Stimulated activated CD4-positive, alpha-beta T cell treated with anti-CD3 and anti-CD28 coated beads, Interleukin-15, amount 100 ng/mL, for 1 hour (primary cell): ENCODE results near the gene EMC8.

Experiments
- DNase-seq, 2 donors: peaks; one replicate each; pipeline ENCODE4 v3.0.0-alpha.2; 2020; ENCODE audit warnings: low read depth in 1 of 2, low spot score in 1 of 2

Gene EMC8

DNA sequence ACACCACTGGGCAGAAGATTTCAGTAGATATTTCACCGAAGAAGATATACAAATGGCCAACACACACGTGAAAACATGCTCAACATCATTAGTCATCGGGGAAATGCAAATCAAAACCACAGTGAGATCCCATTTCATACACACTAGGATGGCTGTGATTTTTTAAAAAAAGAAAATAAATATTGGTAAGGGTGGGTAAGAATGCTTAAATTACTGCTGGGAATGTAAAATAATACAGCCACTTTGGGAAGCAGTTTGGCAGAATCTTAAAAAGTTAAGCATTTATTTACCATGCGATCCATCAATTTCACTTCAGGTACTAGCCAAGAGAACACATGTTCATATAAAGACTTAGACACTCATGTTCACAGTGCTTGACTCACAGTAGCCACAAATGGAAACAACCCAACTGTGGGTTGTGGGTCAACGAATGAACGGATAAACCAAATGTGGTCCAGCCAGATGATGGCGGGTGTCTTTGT is 42.0 kb downstream of the EMC8 start:
- DNase-seq = no peak

DNA sequence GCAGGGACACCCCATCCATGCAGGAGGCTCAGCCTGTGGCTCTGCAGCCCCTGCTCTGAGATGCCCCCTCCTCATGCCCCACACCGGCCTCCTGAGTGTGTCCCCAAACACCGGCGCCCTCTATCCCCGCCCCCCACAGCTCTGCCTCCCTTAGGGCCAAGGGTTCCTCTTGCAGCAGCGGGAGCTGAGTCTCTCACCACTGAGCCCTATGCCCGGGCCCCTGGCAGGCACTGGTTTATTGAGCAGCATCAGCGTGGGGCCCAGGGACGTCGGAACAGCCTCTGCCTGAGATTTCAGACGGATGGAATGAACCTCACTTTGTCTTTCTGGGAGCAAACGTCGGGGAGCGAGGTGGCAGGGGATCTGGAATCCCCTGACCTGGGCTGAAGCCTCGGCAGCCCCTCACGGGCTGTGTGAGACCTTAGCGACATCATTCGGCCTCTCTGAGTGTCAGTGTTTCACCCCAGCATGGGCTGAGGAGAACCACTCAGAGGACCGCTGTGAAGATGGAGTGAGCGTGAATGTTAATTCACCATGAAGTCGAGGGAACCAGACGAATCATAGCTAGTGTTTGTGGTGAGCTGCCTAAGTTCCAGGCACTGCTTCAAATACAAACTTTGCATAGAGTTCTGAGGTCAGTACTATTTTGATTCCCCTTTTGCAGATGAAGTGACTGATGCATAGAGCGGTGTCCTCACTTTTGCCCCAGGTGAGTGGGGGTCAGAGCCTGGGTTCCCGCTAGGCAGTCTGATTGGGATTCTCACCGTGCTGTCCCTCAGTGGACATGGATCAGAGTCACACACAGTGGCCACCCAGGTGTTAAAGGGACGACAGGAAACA is 43.2 kb downstream of the EMC8 start:
- no peak for DNase-seq

DNA sequence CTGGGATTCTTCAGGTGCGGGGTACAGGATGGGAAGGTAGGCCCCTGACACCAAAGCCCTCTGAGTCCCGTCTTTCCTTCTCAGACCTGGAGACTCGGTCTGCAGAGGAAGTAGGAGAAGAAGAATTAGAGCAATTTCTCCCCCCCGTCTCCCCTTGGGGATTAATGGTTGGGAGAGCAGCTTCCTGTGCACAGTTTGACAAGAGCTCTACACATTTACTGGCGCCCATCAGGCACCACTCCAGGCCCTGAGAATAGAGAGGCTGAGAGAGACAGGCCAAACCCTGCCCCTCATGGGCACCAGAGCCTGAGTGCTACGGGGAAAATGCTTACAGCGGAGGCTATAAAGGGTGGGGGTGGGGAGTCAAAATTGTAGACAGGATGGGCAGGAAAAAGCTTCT is 44.9 kb downstream of the EMC8 start:
- DNase-seq = no peak

DNA sequence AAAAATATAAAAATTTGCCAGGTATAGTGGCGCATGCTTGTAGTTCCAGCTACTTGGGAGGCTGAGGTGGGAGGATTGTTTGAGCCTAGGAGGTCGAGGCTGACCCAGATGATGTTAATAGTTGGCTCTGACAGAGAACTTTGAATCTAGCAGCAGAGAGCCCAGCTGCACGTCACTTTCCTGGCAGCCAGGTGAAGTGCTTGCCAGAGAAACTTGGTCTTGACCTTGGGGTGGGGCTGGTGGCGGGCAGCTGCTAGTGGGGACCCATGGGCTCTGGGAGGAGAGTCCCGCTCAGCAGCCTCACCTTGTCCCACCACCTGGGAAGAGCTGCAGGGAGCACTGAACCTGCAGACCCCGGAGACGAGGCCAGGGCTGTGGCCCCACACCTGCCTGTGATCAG is 45.4 kb downstream of the EMC8 start:
- no peak for DNase-seq

DNA sequence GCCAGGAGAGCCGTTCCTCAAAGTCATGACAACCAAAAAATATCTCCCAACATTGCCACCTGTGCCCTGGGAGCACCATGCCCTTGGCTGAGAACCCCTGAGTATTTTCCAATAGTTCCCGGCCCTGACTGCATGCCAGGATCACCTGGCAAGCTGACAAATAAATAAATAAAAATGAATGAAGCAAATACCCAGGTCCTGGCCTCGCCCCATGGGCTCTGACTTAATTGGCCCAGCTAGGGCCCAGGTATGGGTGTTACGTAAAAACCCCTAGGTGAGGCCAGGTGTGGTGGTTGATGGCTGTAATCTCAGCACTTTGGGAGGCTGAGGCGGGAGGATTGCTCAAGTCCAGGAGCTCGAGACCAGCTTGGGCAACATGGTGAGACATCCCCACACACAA is 45.8 kb downstream of the EMC8 start:
- DNase-seq = no peak

DNA sequence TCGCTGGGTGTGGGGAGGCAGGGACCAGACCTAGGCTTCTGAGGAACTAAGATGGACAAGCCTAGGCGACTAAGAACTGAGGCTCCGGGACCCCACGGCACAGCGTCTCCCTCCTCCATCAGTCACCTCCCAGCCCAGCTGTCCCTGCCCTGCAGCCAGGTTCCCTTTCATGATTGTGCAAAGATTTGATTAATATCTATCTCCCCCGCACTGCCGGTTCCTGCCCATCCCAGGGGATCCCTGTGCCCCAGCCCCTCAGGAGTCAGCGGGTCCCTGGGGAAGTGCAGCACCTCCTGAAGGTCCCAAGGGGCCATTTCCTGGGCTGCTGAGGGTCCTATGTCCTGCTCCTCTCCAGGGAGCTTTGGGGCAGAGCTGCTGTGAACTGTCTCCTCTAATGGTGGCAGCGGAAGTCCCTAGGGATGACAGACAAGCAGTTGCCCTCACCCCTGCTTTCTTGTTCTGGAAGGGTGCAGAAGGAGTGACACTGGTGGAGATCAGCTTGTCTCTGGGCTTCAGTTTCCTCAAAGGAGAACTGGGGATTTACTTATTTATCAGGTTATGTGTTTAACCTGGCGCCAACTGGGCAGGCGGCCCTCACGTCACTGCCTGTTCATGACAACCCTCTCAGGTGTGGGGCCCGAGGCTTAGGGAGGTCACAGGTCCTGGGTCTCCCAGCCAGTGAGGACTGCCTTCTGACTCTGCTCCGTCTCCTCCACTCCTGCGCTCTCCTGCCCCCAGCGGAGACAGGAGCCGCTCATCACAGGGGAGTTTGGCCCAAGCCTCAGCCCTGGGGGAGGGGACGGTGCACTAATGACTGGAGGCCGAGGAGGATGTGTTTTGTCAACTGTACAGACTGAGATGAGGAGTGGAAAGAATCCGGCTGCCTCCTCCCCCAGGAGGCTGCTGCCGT is 46.6 kb downstream of the EMC8 start:
- no peak for DNase-seq

DNA sequence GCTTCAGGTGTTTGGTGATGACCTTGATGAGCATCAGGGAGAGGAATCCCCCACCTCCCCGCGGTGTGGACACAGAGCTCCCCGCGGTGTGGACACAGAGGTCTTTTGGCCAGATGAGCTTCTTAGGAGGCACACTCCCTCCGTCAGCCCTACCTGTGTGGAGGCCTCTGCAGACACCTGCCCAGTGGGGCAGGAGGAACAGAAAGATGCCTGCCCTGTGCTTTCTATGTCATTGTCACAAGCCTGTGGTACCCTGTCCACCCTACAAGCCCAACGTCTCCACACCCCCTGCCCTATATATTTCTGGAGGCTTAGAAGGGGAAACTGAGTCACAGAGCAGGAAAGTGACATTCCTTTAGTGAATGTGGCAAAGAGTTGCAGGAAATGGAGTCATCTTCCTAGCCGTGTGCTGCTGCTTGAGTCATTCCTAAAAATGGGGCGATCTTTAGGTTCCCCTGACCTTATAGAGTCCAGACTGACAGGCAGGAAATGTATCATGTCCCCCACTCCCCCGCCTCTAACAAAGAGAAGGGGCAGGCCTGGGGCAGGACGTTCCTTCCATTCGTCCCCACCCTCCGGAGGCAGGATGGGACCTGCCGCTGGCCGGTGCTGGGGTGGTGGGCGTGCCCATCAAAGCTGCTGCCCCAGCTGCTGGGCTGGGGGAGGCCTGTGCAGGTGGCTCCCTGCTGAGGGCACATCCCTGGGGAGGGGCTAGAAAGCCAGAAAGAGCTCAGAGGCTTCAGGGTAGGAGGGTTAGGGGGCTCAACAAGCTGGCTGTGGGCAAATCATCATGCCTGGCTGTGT is 47.4 kb downstream of the EMC8 start:
- no peak for DNase-seq

DNA sequence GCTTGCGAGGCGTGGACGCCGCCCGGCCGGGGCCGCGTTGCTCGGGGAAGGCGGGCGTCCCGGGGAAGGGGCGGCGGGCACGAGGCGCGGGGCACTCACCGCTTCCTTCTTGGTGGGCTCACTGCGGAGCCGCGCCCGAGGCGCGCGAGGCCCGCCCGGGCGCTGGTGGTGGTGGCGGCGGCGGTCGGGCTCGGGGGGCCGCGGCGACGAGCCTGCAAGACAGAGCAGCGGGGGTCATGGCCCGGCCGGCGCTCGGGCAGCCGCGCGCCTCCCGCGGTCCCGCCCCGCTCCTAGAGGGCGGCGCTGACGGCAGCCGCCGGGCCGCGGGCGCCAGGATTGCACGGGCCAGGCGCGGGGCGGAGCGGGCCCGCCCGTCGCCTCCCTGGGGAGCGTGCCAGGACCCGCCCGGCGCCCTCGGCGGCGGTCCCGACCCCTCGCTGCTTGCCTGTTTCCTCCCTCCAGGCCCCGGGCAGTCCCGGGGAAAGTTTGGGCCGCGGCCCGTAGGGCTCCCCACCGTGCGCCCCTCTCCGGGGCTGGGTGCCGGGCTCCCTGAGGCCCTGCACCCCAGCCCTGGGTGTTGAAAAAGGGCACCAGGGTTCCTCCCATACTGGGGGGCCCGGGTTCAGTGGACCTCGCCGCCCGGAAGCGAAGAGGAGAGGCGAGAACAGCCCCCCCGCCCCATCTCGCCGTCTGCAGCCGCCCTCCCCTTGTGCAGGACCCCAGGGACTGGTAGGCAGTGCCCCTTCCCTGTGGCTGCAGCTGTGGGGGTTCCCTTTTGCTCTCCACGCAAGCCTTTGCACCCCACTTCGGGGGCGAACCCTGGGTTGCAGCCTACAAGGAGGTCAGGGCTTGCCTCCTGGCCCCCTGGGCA is 48.3 kb downstream of the EMC8 start, which contains the start of gene C16orf74:
Gene C16orf74 (minus strand): TSS at position 270 of the 871 bp plus-strand sequence. CDS start 15,879 bp downstream, outside the sequence.
- no peak for DNase-seq

DNA sequence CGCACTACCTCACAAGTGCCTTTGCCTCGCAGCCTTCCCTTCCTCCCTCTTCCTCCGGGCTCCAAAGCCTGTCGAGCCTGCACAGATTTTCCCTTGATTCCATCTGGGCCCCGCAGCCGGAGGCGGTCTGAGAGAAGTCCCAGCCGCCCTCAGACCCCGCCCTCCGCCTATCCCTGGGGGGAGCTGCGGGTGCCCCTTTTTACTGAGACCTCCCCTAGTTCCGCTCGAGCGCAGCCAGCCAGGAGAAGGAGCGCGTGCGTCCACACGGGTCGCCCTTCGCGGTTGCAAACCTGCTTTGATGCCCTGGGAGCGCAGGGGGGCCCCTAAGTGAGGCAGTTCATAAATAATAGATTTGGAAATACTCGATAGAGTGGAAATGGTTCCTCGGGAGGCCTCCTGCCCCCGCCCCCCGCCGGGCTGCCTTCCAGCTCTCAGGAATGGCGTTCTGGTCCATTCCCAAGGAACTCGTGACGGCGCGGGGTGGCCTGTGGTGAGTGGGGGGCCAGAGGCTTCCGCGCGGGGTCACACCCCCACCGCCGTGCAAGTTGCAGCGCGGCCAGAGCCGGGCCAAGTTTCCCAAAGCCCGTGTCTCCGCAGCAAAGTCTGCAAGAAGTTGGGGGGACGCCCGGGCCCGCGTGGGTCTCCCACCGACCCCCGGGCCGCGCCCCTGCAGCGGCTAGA is 49.1 kb downstream of the EMC8 start:
- DNase-seq = no peak

DNA sequence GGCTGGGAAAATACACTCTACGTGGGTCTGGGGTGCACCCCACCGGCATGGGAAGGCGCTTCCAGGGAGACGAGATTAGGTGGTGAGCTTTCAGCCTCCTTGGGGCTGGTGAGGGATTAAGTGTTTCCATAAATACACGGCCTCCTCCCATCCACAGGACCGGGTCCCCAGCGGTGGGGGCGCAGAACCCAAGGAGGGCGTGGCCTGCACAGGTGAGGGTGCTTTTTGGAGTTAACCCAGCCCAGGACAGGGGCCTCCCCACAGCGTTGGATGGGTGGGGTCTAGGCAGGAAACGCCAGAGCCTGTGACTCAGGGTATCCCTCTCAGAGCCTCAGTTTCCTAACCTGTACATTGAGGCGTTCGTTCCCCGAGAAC is 49.6 kb downstream of the EMC8 start:
- DNase-seq = no peak

DNA sequence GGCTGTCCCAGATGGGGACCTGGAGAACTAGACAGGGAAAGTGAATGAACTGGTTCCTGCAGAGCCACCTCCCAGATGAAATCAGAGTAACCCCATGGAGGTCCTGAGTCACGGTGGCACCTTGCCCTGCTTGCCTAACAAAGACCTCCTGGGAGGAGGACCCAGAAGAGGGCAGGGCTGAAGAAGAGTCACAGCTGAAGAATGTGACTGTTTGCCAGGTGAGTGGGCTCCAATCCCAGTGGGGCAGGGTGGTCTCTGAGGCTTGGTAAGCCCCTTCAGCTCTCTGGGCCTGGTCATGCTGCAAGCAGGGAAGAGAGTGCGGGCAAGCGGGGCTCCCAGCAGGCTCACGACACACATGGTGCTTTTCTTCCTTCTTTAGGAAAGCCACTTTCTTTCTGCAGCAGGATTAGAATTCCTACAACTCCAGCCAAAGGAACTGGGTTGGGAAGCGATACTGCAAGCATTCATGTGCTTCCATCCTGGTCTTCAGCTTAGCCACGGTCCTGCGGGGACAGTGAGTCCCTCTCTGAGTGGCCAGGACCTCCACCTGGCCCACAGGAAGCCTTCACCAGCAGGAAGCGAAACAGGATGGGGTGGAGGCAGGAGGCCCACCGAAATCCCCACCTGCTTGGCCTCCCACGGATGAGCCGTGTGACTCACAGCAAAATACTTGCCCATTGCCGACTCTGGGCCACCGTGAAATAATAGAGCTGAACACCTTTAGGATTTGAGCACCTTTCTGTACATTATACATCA is 52.7 kb downstream of the EMC8 start:
- DNase-seq = no peak

DNA sequence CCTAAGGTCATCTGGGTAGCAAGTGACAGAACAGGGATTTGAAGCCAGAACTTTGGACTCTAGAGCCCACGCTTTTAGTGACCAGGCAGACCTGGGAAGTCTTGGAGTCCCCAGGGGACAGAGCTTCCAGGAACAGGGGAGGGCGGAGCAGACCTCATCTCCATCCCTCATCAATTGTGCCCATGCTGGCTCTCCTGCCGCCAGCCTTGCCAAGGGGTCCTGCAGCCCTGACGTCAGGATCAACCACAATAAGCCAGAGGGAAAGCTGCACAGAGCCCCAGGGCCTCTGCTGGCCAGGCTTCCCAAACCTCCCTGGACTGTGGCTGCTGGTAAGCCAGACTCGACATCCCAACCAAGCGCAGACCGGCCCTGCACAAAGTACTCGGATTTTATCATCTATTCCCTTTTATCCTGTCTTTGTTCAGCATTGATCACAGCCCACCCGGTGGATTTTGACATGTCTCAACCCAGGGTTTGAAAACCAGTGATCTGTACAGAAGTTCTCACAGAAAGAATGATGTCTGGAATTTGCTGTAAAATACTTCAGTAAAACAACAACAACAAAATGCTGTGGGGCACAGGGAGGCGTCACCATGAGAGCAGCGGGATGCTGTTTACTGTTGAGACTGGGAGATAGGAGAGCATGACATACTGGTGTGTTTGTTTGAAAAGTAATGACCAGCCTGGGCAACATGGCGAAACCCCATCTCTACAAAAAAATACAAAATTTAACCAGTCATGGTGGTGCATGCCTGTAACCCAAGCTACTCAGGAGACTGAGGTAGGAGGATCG is 60.2 kb downstream of the EMC8 start:
- DNase-seq = no peak

DNA sequence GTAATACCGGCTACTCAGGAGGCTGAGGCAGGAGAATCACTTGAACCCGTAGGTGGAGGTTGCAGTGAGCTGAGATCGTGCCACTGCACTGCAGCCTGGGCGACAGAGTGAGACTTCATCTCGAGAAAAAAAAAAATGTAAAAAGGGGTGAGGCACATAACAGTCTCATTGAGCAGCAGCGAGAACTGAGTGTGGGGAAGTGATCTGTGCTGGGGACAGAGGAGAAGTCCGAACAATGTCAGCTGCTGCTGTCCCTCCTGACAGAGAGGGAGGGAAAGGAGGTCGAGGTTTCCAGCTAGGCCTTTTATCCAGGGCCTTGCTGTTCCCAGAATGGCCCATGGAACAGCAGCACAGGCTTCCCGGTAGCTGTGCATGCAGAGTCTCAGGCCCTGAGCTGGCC is 62.4 kb downstream of the EMC8 start:
- DNase-seq = no peak

DNA sequence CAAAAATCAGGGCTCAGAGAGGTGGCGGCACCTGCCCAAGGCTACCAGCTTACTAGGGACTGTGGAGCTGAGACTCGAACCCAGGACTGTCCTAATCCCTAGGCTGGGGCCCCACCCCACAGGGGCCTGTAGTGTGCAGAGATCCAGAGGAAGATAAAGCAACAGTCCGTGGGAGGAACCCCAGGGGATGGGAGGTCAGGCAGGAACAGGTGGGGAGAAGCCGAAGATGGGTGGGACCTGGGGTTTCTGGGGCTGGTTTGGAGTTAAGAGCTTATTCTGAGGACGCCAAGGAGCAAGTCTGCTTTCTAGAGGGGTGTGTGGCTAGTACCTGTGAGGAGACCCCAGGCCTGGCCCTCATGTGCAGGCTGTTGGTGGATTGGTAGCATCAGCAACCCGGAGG is 63.4 kb downstream of the EMC8 start:
- no peak for DNase-seq

DNA sequence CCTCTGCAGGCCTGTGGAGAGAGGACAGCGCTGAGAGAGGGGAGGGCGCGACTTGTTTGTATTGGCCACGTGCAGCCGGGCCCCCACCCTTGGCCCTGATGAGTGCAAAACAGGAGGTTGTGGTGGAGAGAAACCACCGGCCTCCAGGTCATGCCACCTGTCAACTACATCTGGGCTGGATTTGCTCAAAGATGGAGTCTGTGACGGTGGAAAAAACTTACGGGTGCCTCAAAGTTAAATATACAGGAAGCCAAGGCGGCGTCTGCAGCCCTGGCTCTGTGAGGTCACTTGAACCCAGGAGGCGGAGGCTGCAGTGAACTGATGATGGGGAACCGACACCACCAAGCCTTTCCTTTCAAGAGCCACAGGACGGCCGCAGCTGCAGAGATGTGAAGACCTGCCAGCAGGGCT is 64.1 kb downstream of the EMC8 start:
- peak in 1 of 2 donors; percentile 15 for DNase-seq

DNA sequence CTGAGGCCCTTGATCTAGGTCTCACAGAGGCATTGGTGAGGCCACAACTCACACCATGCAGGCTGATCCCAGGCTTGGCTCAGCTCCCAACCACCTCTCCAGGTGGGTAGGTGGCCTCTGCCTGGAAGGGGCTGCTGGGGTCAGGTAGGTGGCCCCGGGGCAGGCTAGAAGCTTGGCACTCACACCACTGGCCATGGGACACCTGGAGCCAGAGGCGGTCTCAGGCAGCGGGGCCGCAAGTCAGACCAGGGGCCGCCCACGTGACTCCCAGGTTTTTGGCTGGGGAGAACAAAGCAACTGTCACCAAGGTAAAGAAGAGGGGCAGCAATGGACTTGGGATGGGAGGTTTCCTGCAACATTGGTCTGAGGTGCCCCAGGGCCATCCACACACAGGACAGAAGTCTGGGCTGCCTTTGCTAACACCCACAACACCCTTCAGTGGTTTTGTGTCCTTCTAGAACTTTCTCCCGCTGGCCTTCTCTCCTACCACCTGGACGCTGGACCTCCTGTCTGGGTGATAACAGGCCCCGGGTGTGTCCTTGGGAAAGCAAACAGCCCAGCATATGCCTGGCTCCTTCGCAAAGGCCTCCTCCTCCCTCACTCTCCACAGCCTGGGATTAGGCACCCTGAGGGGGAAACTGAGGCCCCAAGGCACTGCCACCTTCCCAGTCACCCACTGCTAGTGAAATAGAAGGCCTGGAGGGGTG is 64.9 kb downstream of the EMC8 start:
- no peak for DNase-seq

DNA sequence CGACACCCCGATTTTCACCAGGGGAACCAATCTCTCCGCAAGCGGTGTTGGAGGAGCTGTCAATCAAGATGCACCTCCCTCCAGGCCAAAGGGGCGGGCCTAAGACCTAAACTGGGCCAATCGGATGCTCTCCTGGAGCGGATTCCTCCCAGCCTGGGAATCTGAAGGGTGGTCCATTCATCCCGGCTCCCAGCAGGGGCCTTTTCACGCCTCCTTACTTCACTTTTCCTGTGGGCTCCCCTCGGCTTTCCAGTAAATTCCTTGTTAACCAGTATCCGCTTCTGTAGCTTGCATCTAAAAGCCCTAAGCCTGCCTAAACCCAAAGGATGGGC is 65.5 kb downstream of the EMC8 start:
- no peak for DNase-seq
